ENCODE results near the gene CCDC170. TPM values are rescaled to one million over a fixed set of nuclear protein-coding genes. Genes with fewer than 3 reads are reported as not detected.
A peak's percentile ranks its signal among the peaks of the same experiment; 100 is the strongest.
"Not testable (repeated sequence)": the region's sequence is repeated elsewhere in the genome, so short reads cannot be mapped to it uniquely, and the experiment has no call there.

Gene CCDC170
- total RNA-seq, 2 experiments from 2014 or later: not detected

- Histone ChIP-seq H3K4me1 (ENCODE audit: insufficient read depth, low read length) (peaks cover 13% of the 10 kb centered on the region), H3K27ac (ENCODE audit: low read depth in 1 of 2, low read length in 2 of 2) (no peak overlapping the region), H3K27me3 (ENCODE audit: control insufficient read depth in 1 of 2, insufficient read depth in 2 of 2, low read length in 2 of 2) (no peaks in the 10 kb centered on the region), H3K36me3 (ENCODE audit: insufficient read depth, low read length) (peaks cover 14% of the 10 kb centered on the region), H3K4me3 (ENCODE audit: low read length) (no peak overlapping the region), H3K9me3 (ENCODE audit: control insufficient read depth in 1 of 2, insufficient read depth in 1 of 2, low read length in 2 of 2) (no peaks in the 10 kb centered on the region)
- H3K4me1 Mint-ChIP-seq (ENCODE audit: low read depth): peaks cover 57% of the 10 kb centered on the region
- no peaks in the 10 kb centered on the region for H3K27me3 Mint-ChIP-seq
- H3K36me3 Mint-ChIP-seq (ENCODE audit: low read depth): peaks cover 26% of the 10 kb centered on the region
- ChIA-PET CTCF (interaction anchor here (1.0 kb wide), 1 partner anchor 43 kb away, joined by 3 read pairs; no protein-coding TSS in a partner anchor), POLR2A (no interaction called here)
- TF ChIP-seq, protein P1, sequence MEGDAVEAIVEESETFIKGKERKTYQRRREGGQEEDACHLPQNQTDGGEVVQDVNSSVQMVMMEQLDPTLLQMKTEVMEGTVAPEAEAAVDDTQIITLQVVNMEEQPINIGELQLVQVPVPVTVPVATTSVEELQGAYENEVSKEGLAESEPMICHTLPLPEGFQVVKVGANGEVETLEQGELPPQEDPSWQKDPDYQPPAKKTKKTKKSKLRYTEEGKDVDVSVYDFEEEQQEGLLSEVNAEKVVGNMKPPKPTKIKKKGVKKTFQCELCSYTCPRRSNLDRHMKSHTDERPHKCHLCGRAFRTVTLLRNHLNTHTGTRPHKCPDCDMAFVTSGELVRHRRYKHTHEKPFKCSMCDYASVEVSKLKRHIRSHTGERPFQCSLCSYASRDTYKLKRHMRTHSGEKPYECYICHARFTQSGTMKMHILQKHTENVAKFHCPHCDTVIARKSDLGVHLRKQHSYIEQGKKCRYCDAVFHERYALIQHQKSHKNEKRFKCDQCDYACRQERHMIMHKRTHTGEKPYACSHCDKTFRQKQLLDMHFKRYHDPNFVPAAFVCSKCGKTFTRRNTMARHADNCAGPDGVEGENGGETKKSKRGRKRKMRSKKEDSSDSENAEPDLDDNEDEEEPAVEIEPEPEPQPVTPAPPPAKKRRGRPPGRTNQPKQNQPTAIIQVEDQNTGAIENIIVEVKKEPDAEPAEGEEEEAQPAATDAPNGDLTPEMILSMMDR (IDR thresholded peaks at IDR 0.05): no peak
- no peak for ATAC-seq (ENCODE audit: poor library complexity)
- no peak overlapping the region for H3K4me3 Mint-ChIP-seq
- intact Hi-C loops (cut with DNase I, micrococcal nuclease): loop anchor here in 1 of 2 experiments (5.0 to 10.0 kb wide), 2 partner anchors 41 to 676 kb away; no protein-coding TSS in a partner anchor
- H3K9me3 Mint-ChIP-seq: no peaks in the 10 kb centered on the region
- peak overlapping the region; percentile 23 for H3K27ac Mint-ChIP-seq
- DNase-seq: no peak
These were observed 45.2 kb upstream of the CCDC170 start for GRCh38 chr6:151448623-151449022.

DNA sequence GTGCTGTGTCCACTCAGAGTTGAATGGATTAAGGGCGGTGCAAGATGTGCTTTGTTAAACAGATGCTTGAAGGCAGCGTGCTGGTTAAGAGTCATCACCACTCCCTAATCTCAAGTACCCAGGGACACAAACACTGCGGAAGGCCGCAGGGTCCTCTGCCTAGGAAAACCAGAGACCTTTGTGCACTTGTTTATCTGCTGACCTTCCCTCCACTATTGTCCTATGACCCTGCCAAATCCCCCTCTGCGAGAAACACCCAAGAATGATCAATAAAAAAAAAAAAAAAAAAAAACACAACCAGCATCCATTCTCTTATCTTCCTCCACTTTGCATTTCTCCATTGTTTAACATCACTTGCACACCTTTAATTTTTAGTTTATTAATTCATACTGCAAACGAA, 42.9 kb upstream of the CCDC170 start:
- ChIA-PET POLR2A (interaction anchor here (1.0 to 3.5 kb wide), 9 partner anchors 8 to 61 kb away, joined by 3 to 108 read pairs (median 11); partner anchors contain the start of gene ZBTB2), CTCF (interaction anchor here (1.1 to 2.0 kb wide), 4 partner anchors 13 to 61 kb away, joined by 3 to 6 read pairs (median 3); no protein-coding TSS in a partner anchor)
- H3K27ac ChIP-seq (ENCODE audit: low read depth in 1 of 2, low read length in 2 of 2); DNase-seq; H3K36me3 ChIP-seq (ENCODE audit: insufficient read depth, low read length); ATAC-seq (ENCODE audit: poor library complexity); H3K9me3 Mint-ChIP-seq; H3K27me3 ChIP-seq (ENCODE audit: control insufficient read depth in 1 of 2, insufficient read depth in 2 of 2, low read length in 2 of 2); H3K9me3 ChIP-seq (ENCODE audit: control insufficient read depth in 1 of 2, insufficient read depth in 1 of 2, low read length in 2 of 2); H3K27me3 Mint-ChIP-seq: not testable (repeated sequence)
- Mint-ChIP-seq H3K27ac (peak overlapping the region; percentile 80), H3K36me3 (ENCODE audit: low read depth) (peaks cover 23% of the 10 kb centered on the region), H3K4me3 (peak overlapping the region; percentile 91), H3K4me1 (ENCODE audit: low read depth) (peaks cover 65% of the 10 kb centered on the region)
- intact Hi-C loops (cut with DNase I, micrococcal nuclease): loop anchor here (5.0 to 10.0 kb wide), 3 partner anchors 44 to 1544 kb away; partner anchors contain the start of gene MTHFD1L (in 1 of the 2)
- Histone ChIP-seq H3K4me3 (ENCODE audit: low read length) (peak overlapping the region; percentile 76), H3K4me1 (ENCODE audit: insufficient read depth, low read length) (peaks cover 13% of the 10 kb centered on the region)

DNA sequence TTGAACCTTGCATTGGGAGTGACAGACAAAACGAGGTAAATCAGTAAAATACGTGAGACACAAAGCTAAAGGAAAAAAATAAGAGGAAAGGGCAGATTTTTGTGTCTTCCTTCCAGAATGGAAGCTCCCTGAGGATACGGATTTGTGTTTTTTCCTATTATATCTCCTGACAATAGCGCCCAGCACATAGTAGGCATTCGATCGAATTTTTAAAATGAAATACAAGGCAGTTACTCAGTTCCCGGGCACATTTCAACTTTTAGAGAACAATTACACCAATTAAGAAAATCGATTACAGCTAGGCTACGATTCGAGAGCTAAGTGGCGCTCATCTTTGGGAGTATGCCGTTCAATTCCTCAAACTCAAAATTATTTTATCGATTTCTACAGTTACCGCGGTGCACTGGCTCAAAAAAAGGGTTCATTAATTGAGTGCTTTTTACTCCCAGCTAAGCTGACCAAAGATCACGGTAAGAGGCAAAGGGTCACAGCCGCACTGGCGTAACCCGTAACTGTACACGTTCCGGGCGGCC, 42.3 kb upstream of the CCDC170 start:
- H3K4me3 Mint-ChIP-seq: peak overlapping the region; percentile 91
- peak overlapping the region; percentile 35 to 85 for H3K27ac ChIP-seq (ENCODE audit: low read depth in 1 of 2, low read length in 2 of 2)
- peaks cover 65% of the 10 kb centered on the region for H3K4me1 Mint-ChIP-seq (ENCODE audit: low read depth)
- no peak for DNase-seq
- CTCF ChIA-PET: interaction anchor here (0.7 to 2.0 kb wide), 6 partner anchors 10 to 61 kb away, joined by 3 to 6 read pairs (median 3); no protein-coding TSS in a partner anchor
- TF ChIP-seq, protein P1 (IDR thresholded peaks at IDR 0.05): no peak
- intact Hi-C loops (cut with DNase I, micrococcal nuclease): loop anchor here (5.0 to 10.0 kb wide), 3 partner anchors 44 to 1543 kb away; partner anchors contain the start of gene MTHFD1L (in 1 of the 2)
- H3K4me3 ChIP-seq (ENCODE audit: low read length): peak overlapping the region; percentile 76
- H3K27me3 ChIP-seq (ENCODE audit: control insufficient read depth in 1 of 2, insufficient read depth in 2 of 2, low read length in 2 of 2): no peaks in the 10 kb centered on the region
- H3K27me3 Mint-ChIP-seq: no peaks in the 10 kb centered on the region
- ATAC-seq (ENCODE audit: poor library complexity): no peak
- H3K27ac Mint-ChIP-seq: peak overlapping the region; percentile 80
- H3K9me3 Mint-ChIP-seq: no peaks in the 10 kb centered on the region
- POLR2A ChIA-PET: interaction anchor here (0.5 to 3.5 kb wide), 13 partner anchors 9 to 855 kb away, joined by 3 to 108 read pairs (median 4); partner anchors contain the start of gene ZBTB2
- peaks cover 13% of the 10 kb centered on the region for H3K4me1 ChIP-seq (ENCODE audit: insufficient read depth, low read length)
- peaks cover 4% of the 10 kb centered on the region for H3K36me3 ChIP-seq (ENCODE audit: insufficient read depth, low read length)
- no peaks in the 10 kb centered on the region for H3K9me3 ChIP-seq (ENCODE audit: control insufficient read depth in 1 of 2, insufficient read depth in 1 of 2, low read length in 2 of 2)
- H3K36me3 Mint-ChIP-seq (ENCODE audit: low read depth): peaks cover 28% of the 10 kb centered on the region
